Muscle of back (tissue), 11 donors: ENCODE measurements around the gene DOCK10. TPM values are rescaled to one million over a fixed set of nuclear protein-coding genes. Genes with fewer than 3 reads are reported as not detected.

Experiments used
- DNase-seq, 3 donors: peaks; one replicate each; pipeline versions ENCODE4 v3.0.0 to v3.0.0-alpha.2; 2013
- polyA plus RNA-seq, 10 donors: library from polyadenylated mRNA; unstranded; fragments of 120-200 nt; gene quantifications; one replicate each; pipeline ENCODE4 v1.2.1, GENCODE V29; 2013; ENCODE audit not compliant: insufficient read length in 10 of 10

The DOCK10 gene
- polyA plus RNA-seq, 10 donors: 13.7 to 22.8 (median 19.6) TPM

DNA sequence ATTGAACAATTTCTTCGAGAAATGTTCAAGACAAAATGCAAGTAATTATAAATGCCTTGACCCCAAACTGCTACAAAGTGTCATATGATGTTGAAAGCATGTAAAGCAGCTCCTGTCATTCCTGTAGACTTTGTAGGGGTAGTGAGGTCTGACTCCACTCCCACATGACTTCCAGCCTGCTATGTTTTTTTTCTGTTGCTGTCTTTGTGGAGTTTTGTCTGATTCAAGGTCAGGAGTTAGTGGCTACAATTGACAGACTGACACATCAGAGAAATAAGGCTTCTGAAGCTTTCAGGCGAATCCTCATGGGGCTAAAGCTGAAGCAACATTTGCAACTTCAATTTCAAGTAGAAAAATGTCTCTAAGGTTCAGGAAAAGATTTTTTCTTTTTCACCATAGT lies 262.2 kb downstream of the DOCK10 start:
- DNase-seq: no peak

DNA sequence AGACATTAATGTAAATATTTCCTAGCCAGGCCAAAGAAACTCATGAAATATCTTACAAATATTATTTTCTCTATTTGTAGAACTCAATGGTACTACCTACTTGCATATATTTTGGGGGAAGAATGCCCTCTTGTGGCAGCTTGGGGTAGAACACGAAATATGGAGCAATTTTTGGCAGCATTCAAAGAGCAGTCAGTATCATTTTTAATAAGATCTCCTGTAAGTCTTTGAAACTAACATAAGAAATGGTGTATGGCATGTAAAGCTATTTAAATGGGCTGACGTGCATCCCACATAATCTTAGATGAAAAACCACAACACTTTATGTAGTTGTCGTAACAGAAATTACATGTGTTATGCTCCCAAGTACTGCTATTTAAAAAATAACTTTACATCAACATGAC lies 263.8 kb downstream of the DOCK10 start:
- peak; percentile 62 to 83 (median 75) for DNase-seq

DNA sequence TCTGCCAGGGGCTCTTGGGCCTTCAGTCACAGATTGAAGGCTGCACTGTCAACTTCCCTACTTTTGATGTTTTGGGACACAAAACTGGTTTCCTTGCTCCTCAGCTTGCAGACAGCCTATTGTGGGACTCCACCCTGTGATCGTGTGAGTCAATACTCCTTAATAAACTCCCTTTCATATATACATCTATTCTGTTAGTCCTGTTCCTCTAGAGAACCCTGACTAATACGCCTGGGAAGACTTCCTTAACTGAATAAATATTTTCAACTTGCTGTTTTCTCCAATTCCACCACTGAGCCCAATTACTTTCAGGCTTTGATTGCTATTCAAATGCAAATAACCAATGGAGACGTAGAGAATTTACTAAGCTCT lies 264.7 kb downstream of the DOCK10 start:
- no peak for DNase-seq

- DNase-seq: no peak
Observed at GRCh38 chr2:224776795-224777558, 265.3 kb downstream of the DOCK10 start.

DNA sequence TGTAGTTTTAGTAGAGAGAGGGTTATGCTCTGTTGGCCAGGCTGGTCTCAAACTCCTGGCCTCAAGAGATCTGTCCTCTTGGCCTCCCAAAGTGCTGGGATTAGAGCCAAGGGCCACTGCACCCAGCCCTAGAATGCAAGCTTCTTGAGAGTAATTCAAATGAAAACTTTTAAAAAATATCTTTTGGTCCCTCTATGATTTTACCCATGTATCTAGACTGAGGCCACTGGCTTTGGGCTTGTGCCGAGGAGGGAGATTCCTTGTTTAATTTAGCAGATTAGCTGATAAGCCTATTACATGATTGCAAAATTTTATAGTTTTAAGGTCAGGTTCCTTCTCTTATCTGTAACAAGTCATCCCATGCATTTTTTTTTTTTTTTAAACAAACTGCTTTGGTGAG lies 266.6 kb downstream of the DOCK10 start:
- DNase-seq: no peak

- DNase-seq: no peak
Observed at GRCh38 chr2:224774735-224775134, 267.5 kb downstream of the DOCK10 start.

GRCh38 chr2:224772494-224772893 lies 269.8 kb downstream of the DOCK10 start:
- no peak for DNase-seq

DNA sequence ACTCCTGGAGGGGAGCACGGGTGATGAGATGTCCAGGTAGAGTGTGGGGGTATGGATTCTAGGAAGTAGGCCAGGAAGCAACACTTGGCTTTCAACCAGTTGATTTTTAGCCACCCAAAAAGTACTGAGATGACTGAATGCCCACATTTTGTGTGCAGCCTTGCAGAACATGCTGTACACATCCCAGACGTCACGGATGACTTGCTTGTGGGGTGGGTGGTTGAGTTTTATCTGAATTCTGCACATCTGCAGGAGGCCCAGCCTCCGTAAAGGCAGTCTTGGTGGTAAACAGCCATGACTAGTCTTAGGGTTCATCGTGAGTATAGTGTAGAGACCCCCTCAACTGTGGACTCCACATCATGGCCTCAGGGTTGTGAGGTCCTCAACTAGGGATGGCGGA lies 272.8 kb downstream of the DOCK10 start:
- DNase-seq: no peak

DNA sequence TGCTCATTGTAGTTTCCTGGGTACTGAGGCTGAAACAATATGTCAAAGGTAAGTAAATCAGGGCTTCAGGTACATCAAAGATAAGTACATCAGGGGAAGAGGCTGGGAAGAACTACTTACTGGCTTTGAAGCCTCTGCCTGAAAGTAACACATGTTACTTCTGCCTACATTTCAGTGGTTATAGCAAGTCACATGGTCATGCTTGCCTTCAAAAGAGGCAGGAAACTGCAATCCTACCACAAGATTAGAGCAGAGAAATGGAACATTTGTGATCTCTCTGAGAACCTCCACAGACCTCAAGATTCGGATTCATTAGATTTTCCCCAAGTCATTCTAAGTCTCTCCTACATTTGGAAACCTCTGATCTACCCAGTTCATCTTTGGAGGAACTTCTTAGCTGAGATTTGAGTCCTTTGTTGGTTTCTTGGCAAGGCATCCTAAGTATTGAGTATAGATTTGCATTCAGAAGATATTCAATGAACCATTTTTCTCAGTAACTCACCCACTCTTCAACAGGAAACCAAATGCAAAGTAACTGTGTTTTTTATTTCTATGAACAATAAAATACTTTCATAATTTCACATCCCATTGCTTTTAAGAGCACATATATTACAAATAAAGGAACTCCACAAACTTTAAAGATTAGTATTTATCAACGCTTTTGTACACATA lies 277.6 kb downstream of the DOCK10 start:
- no peak for DNase-seq

DNA sequence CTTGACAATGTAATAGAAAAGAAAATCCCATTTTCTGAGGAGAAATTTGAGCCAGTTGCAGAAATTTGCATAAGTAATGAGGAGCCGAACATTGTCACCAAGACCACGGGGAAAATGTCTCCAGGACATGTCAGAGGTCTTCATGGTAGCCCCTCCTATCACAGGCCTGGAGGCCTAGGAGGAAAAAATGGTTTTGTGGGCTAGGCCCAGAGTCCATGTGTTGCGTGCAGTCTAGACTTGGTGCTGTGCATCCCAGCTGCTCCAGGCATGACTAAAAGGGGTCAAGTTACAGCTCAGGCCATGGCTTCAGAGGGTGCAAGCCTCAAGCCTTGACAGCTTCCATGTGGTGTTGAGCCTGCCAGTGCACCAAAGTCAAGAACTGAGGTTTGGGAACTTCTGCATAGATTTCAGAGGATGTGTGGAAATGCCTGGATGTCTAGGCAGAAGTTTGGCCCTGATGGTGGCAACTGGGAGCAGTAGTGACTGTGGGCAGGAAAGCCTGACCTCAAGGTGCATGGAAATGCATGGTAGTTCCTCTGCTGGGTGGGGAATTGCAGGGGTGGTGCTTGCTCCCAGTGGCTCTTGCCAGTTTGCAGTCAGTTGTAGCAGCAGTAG lies 284.2 kb downstream of the DOCK10 start:
- no peak for DNase-seq

- peak; percentile 44 to 69 (median 47) for DNase-seq
Observed at GRCh38 chr2:224753743-224754540, 288.3 kb downstream of the DOCK10 start.

GRCh38 chr2:224751996-224752698 lies 290.1 kb downstream of the DOCK10 start:
- no peak for DNase-seq

DNA sequence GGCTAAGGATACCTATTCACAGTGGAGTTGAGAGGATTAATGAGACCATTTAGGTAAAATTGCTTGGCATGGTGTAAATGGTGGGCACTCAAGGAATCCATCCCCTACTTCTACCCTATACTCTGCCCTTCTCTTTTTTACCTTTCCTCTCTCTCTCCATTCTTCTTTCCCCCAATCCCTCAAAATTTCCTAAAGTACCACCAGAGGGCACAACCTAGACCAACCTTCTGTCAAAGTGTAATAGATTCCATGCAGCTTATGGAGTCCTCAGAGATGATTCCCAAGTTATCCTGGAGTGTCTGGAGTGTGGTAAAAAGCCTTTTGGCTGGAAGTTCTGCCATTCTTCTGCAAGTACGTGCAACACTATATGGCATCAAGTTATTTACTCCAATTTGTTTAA lies 293.1 kb downstream of the DOCK10 start:
- no peak for DNase-seq

DNA sequence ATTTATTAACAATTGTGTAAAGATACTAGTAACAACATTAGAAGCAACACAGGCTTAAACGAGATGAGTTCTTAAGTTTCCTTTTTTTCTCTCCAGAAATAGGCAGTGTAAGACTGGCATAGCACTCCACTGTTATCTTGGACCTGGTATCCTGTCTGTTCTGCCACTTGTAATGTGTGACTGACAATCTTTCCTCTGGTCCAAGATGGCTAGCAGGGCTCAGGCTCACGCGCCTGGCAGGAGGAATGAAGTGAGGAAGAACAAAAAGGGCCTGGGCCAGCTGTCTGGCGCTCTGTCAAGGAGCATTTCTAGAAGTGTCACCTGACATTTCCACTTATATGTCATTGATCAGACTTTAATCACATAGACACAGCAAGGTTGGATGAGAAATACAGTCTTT lies 294.5 kb downstream of the DOCK10 start:
- DNase-seq: no peak

DNA sequence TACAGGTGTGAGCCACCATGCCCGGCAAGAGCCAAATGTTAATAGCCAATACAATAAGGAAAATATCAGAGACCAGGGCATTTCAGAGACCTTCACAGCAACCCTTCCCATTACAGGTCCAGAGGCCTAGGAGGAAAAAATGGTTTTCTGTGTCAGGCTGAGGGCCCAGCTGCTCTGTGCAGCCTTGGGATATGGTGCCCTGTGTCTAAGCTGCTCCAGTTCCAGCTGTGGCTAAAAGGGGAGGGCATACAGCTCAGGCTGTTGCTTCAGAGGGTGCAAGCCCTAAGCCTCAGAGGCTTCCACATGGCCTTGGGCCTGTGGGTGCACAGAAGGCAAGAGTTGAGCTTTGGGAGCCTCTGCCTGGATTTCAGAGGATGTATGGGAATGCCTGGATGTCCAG lies 306.0 kb downstream of the DOCK10 start:
- DNase-seq: no peak

- DNase-seq: no peak
Observed at GRCh38 chr2:224734949-224735348, 307.3 kb downstream of the DOCK10 start.

DNA sequence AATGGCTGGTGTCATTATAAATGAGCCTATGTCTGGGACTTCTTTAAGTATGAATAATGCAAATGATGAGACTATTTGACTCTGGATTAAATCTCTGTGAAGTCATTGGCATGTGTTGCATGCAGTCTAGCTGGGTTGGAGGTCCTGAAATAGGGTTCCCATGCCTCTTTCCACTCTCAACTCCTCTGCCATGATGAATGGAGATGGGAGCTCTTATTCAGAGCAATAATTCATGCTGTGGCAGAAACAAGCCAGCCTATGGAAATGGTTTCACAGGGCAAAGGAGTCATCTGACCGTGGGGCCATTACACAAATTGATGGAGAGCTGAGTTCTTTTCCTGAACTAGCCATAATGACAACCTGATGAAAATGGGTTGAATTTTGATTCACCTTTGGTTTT lies 310.6 kb downstream of the DOCK10 start:
- no peak for DNase-seq

DNA sequence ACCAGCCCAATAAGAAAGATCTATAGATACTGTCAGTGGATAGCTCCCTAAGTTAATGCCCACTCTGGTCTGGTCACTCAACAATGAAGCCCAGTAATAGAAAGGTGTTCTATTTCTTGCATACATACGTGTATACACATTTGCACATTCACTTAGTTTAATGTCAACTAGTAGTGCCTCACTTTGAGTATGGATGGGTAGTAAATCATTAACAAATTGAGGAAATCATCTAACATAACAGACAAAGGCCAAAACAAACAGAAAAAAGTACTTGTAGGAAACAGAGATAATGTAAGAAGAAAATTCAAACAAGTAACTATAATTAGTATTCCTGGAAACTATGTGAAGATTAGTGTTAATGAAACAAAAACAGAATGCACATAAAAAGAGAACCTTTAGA lies 312.8 kb downstream of the DOCK10 start:
- no peak for DNase-seq

DNA sequence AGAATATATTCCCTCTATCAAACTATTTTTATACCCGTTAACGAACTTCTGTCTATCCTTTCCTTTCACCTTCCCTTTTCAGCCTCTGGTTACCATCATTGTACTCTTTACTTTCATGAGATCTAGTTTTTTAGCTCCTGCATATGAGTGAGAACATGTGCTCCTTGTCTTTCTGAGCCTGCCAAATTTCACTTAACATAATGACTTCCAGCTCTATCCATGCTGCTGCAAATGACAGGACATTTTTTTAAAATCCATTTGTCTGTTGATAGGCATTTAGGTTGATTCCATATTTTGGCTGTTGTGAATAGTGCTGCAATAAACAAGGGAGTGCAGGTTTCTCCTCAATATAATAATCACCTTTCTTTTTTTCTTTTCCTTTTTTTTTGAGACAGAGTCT lies 317.9 kb downstream of the DOCK10 start:
- peak in 1 of 3 donors; percentile 16 for DNase-seq

GRCh38 chr2:224723586-224724217 lies 318.6 kb downstream of the DOCK10 start:
- peak in 2 of 3 donors; percentile 49 to 58 for DNase-seq

- peak in 2 of 3 donors; percentile 22 to 49 for DNase-seq
Observed at GRCh38 chr2:224722770-224723169, 319.5 kb downstream of the DOCK10 start.
